NCI-H2107 (cell line): Measurements from ENCODE around the gene MR1.

Experiments
- DNase-seq: peaks from one replicate; lab custom pipeline; 2025; lab: John Stamatoyannopoulos, UW

The MR1 gene

GRCh38 chr1:181064011-181064623, 30.3 kb downstream of the MR1 start:
- DNase-seq: no peak

DNA sequence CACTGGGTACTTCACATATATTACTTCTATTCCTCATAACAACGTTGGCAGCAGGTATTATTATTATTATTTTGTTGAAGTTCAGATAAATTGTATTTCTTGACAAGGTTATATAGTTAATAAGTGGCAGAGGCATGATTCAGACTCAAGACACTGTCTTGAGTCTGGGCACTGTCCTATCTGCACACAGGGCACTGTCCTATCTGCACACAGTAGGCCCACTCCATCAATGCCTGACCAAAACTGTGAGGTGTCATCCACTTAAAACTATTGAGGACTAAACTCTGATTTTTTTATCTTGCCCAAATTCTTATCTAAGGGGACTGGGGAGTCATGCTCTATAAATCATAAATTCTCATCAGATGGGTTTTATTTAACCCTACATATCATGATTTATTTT, 30.9 kb downstream of the MR1 start:
- DNase-seq: no peak

DNA sequence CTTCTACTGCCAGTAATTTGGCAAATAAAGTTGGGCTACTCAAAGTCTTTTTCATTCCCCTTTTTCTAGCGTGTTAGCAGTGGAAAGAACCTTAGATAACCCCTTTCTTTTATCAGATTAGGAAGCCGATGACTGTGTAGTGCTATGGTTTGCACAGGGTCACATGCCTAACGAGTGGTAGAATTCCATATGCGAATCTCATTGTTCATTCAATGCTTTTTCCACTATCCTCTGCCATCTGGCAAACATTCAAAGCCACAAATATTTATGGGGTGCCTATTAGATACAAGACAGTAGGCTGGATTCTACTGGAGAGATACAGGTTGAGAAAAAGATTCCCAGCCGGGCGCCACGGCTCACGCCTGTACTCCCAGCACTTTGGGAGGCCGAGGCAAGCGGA, 39.9 kb downstream of the MR1 start:
- DNase-seq: no peak

- DNase-seq: no peak
These were observed 42.1 kb downstream of the MR1 start for GRCh38 chr1:181075766-181076350.

- no peak for DNase-seq
These were observed 43.1 kb downstream of the MR1 start for GRCh38 chr1:181076852-181077251.

DNA sequence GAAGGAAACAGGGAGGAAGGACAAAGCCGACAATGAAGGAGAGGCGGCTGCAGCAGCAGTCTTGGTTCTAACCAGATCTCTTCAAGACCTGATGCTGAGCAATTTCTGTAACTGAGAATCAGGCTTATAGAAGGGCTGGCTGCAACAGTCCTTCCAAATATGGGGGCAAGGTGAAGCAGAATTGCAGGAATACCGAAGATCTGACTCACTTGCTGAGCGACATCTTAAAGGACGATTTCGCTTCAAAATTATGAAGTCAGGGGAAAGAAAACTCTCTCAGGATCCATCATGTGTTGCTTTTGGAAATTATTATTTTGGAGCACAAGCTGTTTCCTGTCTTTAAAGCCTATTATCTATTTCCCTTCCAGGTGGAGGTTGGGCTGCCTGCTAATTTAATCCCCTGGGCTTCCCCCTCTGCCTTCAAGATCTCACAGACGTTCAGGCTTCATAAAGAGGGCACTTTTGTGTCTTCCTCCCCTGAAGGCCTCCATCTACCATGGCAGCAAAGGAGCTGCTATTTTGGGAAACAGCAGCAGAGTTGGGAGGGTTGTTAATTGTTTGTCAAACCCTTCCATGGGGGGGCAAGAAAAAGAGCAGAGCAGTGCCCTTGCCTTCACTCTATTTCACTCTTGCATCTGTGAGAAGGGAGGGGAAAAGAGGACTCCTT, 43.9 kb downstream of the MR1 start:
- no peak for DNase-seq

GRCh38 chr1:181079382-181079781, 45.6 kb downstream of the MR1 start:
- DNase-seq: no peak

DNA sequence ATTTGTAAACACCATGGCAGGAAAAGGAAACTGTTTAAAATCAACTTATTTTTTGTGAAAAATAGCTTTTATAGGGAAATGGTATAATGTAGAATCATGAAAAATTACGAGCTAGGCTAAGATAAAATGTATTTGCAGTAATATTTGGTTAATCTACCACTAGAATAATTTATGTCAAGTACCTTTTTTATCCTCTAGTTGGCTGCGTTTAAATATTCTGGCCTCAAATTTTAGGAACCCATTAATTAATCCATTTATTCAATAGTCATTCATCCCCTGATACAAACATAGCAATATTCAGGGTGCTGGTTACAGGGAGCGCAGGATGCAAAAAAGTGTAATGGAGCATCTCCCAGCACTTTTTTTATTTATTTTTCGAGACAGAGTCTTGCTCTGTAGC, 46.1 kb downstream of the MR1 start:
- no peak for DNase-seq

DNA sequence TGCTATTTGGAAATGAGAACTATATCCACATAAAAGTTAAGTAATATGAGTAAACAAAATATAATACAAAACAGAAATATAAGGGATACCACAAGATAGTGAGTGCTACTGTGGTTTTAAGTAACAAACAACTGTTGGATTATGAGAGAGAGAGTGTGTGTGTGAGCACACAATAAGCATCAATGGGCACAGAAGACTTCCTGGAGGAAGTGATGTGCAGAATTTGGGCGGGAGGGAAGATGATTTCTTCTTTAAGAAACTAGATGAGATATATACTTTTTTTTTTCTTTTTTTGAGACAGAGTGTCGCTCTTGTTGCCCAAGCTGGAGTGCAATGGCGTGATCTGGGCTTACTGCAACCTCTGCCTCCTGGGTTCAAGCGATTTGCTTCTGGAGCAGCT, 46.8 kb downstream of the MR1 start:
- no peak for DNase-seq

DNA sequence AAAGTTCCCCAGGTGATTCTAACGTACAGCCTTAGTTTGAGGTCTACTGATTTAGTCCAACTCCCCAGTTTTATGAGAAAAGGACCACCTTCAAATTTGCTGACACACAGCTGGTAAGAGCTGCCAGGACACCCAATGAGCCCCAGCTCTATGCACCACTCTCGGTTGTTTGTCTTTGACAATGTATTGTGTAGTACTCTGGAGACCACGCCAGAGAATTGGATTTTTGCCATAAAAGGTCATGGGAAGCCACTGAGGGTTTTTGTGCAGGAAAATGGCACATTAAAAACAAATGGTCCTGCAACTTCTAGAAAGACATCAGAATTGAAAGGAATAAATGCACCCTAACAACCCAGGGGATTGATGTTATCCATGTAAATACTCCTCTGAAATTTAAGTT, 47.6 kb downstream of the MR1 start:
- DNase-seq: no peak

GRCh38 chr1:181083842-181084605, 50.2 kb downstream of the MR1 start:
- DNase-seq: no peak

GRCh38 chr1:181084606-181084969, 50.8 kb downstream of the MR1 start:
- DNase-seq: no peak

- DNase-seq: no peak
These were observed 52.3 kb downstream of the MR1 start for GRCh38 chr1:181086091-181086490.

DNA sequence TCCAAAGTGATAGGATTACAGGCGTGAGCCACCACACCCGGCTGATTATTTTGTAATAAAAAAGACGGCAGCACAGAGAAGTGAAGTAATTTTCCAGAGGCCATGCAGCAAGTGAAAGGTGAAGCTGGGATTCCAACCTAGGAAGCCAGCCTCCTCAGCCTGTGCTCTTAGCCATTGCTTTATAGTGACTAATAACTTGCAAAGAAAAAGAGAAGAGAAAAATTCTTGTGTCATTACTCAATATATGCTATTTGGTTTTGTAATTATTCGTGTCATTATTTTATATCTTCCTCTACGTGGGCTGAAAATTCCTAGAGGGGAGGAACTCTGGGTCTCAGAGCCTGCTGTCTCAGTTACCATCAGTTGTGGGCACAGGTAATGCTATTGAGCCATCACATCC, 53.1 kb downstream of the MR1 start:
- DNase-seq: no peak

DNA sequence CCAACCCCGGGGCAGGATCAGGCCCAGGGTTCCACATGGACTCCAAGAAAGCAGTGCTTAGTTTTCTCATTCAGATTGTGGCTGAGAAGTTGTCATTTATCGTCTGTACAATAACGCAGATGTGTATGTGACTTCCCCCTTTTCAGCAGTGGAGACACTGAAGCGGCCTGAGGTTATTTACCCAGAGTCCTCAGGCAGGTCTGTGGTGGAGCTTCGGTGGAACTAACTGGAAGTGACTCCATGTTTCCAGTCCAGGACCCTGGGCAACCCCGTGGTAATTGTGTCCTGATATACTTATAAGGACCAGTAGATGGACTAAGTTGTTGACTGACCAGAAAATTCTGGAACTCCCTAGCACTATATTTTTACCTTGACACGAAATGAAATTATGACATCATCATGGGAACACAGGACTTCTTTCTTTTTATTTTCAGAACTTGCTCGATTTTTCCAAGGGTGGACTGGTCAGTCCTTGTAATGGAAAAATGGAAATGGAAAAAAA, 53.7 kb downstream of the MR1 start:
- no peak for DNase-seq

- peak; percentile 95 for DNase-seq
These were observed 54.6 kb downstream of the MR1 start, which contains the start of gene IER5 for GRCh38 chr1:181088079-181089016. Gene IER5, plus strand, starts transcription at chr1:181088700. Its CDS starts 203 bp downstream, at chr1:181088903.

DNA sequence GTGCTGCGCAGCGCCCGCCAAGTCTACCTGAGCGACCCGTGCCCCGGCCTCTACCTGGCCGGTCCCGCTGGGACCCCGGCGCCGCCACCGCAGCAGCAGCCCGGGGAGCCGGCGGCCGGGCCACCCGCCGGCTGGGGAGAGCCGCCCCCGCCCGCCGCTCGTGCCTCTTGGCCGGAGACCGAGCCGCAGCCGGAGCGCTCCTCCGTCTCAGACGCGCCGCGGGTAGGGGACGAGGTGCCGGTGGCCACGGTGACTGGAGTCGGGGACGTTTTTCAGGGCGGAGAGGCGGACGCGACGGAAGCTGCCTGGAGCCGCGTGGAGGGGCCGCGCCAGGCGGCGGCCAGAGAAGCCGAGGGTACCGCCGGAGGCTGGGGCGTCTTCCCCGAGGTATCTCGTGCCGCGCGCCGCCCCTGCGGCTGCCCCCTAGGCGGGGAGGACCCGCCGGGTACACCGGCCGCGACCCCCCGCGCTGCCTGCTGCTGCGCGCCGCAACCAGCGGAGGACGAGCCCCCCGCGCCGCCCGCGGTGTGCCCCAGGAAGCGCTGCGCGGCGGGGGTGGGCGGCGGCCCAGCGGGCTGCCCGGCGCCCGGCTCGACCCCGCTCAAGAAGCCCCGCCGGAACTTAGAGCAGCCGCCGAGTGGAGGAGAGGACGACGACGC, 55.4 kb downstream of the MR1 start:
- DNase-seq: no peak

GRCh38 chr1:181089676-181090544, 56.1 kb downstream of the MR1 start:
- peak; percentile 48 for DNase-seq

- no peak for DNase-seq
These were observed 56.9 kb downstream of the MR1 start for GRCh38 chr1:181090641-181091126.
